Measurements from ENCODE around the gene CDKN2B. TPM values are rescaled to one million over a fixed set of nuclear protein-coding genes. Genes with fewer than 3 reads are reported as not detected.

Gene CDKN2B
- total and polyA plus RNA-seq, 2 of the 13 experiments (the other 11 are each of a cell fraction or from before 2014, with no cell fraction given) = 1.4 to 1.5 TPM

DNA sequence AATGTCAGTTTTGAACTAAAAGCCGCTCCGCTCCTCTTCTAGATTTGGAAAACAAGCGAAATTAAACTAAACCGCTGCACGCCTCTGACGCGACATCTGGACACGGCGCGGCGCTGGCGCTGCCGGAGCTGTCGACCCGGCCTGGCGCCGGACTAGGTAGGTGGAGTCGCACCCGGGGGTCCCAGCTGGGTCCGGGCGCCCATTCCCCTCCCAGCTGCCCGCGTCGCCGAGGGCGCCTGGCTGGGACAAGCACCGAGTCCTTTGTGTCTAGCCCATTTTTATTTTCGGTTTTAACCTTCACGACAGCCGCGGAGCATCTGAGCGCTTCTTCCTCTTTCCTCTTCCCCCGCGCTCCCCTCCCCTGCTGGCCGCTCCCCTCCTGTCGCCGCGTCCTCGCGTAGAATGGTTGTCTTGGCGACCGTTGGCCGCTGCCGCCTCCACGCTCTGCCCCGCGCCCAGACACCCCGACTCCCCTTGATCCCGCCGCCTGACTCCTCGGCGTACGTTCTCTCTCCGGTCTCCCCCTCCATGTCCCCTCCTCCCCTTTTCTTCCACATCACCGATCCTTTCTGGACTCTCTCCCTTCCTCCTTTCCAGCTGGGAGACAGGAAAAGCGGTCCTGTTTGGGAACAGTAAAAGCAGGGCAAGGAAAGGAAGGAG is 14.0 kb downstream of the CDKN2B start (continued):
- TF ChIP-seq ZNF382 (CRISPR knock-in tag; IDR thresholded peaks at IDR 0.05; ENCODE audit: borderline replicate concordance) (no peak), ZNF501 (CRISPR knock-in tag; IDR thresholded peaks at IDR 0.05) (peak; percentile 36; the same call in 1 of the 2 replicates), HCFC1 (IDR thresholded peaks at IDR 0.05; ENCODE audit: low read depth, low read length) (no peak), ADNP (CRISPR knock-in tag; IDR thresholded peaks at IDR 0.05) (no peak), ZNF513 (CRISPR knock-in tag; conservative IDR thresholded peaks at IDR 0.05) (no peak), POLR2AphosphoS5 (IDR thresholded peaks at IDR 0.05; ENCODE audit: low read depth, low read length) (no peak), LBX2 (CRISPR knock-in tag; IDR thresholded peaks at IDR 0.05; ENCODE audit: borderline replicate concordance) (no peak), RFX3 (CRISPR knock-in tag; IDR thresholded peaks at IDR 0.05) (peak; percentile 78), ZZZ3 (CRISPR knock-in tag; IDR thresholded peaks at IDR 0.05; ENCODE audit: borderline replicate concordance) (no peak)
- TF ChIP-seq, protein P1, sequence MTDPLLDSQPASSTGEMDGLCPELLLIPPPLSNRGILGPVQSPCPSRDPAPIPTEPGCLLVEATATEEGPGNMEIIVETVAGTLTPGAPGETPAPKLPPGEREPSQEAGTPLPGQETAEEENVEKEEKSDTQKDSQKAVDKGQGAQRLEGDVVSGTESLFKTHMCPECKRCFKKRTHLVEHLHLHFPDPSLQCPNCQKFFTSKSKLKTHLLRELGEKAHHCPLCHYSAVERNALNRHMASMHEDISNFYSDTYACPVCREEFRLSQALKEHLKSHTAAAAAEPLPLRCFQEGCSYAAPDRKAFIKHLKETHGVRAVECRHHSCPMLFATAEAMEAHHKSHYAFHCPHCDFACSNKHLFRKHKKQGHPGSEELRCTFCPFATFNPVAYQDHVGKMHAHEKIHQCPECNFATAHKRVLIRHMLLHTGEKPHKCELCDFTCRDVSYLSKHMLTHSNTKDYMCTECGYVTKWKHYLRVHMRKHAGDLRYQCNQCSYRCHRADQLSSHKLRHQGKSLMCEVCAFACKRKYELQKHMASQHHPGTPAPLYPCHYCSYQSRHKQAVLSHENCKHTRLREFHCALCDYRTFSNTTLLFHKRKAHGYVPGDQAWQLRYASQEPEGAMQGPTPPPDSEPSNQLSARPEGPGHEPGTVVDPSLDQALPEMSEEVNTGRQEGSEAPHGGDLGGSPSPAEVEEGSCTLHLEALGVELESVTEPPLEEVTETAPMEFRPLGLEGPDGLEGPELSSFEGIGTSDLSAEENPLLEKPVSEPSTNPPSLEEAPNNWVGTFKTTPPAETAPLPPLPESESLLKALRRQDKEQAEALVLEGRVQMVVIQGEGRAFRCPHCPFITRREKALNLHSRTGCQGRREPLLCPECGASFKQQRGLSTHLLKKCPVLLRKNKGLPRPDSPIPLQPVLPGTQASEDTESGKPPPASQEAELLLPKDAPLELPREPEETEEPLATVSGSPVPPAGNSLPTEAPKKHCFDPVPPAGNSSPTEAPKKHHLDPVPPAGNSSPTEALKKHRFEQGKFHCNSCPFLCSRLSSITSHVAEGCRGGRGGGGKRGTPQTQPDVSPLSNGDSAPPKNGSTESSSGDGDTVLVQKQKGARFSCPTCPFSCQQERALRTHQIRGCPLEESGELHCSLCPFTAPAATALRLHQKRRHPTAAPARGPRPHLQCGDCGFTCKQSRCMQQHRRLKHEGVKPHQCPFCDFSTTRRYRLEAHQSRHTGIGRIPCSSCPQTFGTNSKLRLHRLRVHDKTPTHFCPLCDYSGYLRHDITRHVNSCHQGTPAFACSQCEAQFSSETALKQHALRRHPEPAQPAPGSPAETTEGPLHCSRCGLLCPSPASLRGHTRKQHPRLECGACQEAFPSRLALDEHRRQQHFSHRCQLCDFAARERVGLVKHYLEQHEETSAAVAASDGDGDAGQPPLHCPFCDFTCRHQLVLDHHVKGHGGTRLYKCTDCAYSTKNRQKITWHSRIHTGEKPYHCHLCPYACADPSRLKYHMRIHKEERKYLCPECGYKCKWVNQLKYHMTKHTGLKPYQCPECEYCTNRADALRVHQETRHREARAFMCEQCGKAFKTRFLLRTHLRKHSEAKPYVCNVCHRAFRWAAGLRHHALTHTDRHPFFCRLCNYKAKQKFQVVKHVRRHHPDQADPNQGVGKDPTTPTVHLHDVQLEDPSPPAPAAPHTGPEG (CRISPR knock-in tag; IDR thresholded peaks at IDR 0.05) = no peak
- TF ChIP-seq, protein P2, sequence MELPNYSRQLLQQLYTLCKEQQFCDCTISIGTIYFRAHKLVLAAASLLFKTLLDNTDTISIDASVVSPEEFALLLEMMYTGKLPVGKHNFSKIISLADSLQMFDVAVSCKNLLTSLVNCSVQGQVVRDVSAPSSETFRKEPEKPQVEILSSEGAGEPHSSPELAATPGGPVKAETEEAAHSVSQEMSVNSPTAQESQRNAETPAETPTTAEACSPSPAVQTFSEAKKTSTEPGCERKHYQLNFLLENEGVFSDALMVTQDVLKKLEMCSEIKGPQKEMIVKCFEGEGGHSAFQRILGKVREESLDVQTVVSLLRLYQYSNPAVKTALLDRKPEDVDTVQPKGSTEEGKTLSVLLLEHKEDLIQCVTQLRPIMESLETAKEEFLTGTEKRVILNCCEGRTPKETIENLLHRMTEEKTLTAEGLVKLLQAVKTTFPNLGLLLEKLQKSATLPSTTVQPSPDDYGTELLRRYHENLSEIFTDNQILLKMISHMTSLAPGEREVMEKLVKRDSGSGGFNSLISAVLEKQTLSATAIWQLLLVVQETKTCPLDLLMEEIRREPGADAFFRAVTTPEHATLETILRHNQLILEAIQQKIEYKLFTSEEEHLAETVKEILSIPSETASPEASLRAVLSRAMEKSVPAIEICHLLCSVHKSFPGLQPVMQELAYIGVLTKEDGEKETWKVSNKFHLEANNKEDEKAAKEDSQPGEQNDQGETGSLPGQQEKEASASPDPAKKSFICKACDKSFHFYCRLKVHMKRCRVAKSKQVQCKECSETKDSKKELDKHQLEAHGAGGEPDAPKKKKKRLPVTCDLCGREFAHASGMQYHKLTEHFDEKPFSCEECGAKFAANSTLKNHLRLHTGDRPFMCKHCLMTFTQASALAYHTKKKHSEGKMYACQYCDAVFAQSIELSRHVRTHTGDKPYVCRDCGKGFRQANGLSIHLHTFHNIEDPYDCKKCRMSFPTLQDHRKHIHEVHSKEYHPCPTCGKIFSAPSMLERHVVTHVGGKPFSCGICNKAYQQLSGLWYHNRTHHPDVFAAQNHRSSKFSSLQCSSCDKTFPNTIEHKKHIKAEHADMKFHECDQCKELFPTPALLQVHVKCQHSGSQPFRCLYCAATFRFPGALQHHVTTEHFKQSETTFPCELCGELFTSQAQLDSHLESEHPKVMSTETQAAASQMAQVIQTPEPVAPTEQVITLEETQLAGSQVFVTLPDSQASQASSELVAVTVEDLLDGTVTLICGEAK (IDR thresholded peaks at IDR 0.05) = no peak
- TF ChIP-seq, protein P2 (CRISPR knock-in tag; IDR thresholded peaks at IDR 0.05) = no peak
